ENCODE data around the gene SLC36A1. TPM values are rescaled to one million over a fixed set of nuclear protein-coding genes. Genes with fewer than 3 reads are reported as not detected.
A peak's percentile ranks its signal among the peaks of the same experiment; 100 is the strongest.

SLC36A1 gene
- polyA plus RNA-seq, 1 experiment, result 26.0 TPM

DNA sequence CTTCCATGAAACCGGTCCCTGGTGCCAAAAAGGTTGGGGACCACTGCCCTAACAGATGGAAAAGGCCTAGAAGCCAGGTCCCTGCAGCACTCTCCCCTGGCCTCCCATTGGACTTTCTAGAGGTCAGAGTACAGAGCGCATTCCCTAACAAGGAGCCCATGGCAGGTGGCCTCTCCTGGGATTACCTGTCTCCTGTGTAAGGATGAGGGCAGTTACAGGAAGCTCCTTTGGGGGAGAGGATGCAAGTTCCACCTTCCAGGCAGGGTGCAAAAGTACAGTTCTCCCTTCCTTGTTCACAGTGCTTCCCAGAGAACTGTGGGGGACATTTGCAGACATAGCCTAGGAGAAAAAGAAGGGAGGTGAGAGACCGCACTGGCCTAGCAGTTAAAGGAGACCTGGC is 62.4 kb downstream of the SLC36A1 start:
- TF ChIP-seq, protein P1, sequence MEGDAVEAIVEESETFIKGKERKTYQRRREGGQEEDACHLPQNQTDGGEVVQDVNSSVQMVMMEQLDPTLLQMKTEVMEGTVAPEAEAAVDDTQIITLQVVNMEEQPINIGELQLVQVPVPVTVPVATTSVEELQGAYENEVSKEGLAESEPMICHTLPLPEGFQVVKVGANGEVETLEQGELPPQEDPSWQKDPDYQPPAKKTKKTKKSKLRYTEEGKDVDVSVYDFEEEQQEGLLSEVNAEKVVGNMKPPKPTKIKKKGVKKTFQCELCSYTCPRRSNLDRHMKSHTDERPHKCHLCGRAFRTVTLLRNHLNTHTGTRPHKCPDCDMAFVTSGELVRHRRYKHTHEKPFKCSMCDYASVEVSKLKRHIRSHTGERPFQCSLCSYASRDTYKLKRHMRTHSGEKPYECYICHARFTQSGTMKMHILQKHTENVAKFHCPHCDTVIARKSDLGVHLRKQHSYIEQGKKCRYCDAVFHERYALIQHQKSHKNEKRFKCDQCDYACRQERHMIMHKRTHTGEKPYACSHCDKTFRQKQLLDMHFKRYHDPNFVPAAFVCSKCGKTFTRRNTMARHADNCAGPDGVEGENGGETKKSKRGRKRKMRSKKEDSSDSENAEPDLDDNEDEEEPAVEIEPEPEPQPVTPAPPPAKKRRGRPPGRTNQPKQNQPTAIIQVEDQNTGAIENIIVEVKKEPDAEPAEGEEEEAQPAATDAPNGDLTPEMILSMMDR (IDR thresholded peaks at IDR 0.05; ENCODE audit: insufficient read depth, low read depth, low read length), result no peak
- Histone ChIP-seq H3K36me3 (ENCODE audit: control insufficient read depth, insufficient read depth, low read length) (no peaks in the 10 kb centered on the region), H3K4me3 (ENCODE audit: low read depth, low read length) (no peak overlapping the region), H3K27me3 (ENCODE audit: control insufficient read depth, insufficient read depth, low read length) (no peaks in the 10 kb centered on the region)
- no peak for DNase-seq (ENCODE audit: low read depth)
- CTCF ChIA-PET, result interaction anchor here (0.6 to 3.9 kb wide), 5 partner anchors 14 to 194 kb away, joined by 3 to 16 read pairs (median 4); no protein-coding TSS in a partner anchor
- POLR2A ChIA-PET, result interaction anchor here (0.6 kb wide), 1 partner anchor 149 kb away, joined by 5 read pairs; no protein-coding TSS in a partner anchor

DNA sequence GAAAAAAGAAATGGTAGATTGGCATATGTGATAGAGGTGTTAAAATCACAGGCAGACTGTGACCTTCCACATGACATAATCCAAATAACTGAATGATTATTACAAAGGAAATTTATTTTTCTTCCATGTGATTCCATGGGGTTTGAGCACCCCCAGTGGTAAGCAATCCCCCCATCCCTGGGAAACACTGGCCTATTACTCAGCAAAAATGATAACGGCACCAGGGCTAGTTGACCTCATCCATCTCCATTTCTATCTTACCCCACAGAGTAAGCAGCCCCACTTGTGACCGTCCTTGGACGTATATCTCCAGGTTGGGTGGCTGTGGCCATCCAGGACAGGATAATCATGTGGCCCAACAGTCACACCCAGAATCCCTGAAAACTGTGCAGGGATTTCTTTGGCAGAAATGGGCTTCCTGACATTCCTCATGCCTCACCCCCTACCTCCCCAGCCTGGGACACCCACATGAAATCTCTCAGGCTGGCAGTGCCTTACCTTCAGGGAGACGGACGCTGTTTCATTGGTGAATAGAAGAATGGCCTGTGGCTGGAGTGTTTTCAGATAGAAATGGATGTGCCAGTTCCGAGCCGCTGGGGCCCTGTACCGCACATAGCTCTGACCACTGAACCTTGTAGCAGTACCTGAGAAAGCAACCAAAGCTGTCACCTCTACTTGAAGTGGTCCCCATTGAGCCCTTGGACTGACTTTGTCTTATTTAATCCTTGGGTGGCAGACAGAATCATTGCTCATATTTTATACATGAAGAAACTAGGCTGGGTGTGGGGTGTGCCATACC is 69.9 kb downstream of the SLC36A1 start:
- no peak for DNase-seq (ENCODE audit: low read depth)
- Histone ChIP-seq H3K36me3 (ENCODE audit: control insufficient read depth, insufficient read depth, low read length) (no peaks in the 10 kb centered on the region), H3K4me3 (ENCODE audit: low read depth, low read length) (no peak overlapping the region), H3K27me3 (ENCODE audit: control insufficient read depth, insufficient read depth, low read length) (no peaks in the 10 kb centered on the region)
- TF ChIP-seq, protein P1 (IDR thresholded peaks at IDR 0.05; ENCODE audit: insufficient read depth, low read depth, low read length), result no peak
- ChIA-PET CTCF (interaction anchor here (4.6 kb wide), 1 partner anchor 135 kb away, joined by 26 read pairs; no protein-coding TSS in a partner anchor), POLR2A (no interaction called here)

DNA sequence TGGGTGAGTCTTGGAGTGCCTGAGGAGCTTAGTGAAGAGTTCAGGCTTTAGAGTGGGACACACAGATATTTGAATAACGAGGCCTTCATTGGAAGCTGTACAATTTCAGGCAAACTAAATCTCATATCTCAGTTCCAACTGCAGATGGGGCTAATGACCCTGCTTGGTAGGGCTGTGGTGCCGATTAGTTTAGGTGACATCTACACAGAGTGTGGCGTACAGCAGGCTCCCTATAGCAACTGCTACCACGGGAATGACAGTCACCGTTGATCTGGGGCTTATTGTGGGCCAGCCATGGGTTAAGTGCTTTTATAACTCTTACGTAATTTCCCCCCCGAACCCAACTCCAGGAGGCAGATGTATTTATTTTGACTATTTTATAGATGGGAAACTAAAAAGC is 72.9 kb downstream of the SLC36A1 start:
- DNase-seq (ENCODE audit: low read depth), result no peak
- TF ChIP-seq, protein P1 (IDR thresholded peaks at IDR 0.05; ENCODE audit: insufficient read depth, low read depth, low read length), result no peak
- ChIA-PET CTCF (interaction anchor here (0.6 to 4.6 kb wide), 11 partner anchors 10 to 204 kb away, joined by 3 to 26 read pairs (median 3); no protein-coding TSS in a partner anchor), POLR2A (interaction anchor here (0.6 kb wide), 1 partner anchor 79 kb away, joined by 3 read pairs; no protein-coding TSS in a partner anchor)
- Histone ChIP-seq H3K36me3 (ENCODE audit: control insufficient read depth, insufficient read depth, low read length) (no peaks in the 10 kb centered on the region), H3K4me3 (ENCODE audit: low read depth, low read length) (no peak overlapping the region), H3K27me3 (ENCODE audit: control insufficient read depth, insufficient read depth, low read length) (no peaks in the 10 kb centered on the region)

DNA sequence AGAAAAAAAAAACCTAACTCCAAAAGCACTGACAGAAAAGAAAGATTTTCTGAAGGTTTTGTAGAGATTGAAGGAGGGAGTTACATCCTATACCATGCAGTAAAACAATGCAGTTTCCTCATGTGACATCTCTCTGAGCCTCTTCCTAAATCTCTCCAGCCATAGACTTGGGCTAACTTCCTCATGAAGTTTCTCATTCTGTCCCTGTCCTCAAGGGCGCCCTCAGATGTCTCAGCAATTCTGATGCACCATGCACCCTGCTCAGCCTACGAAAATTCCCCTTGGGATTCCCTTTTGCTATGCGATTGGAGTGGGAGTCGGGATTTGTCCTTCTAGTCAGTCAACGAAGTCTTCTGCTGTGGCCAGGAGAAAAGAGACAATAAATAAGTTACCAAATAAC is 74.8 kb downstream of the SLC36A1 start:
- CTCF ChIA-PET, result interaction anchor here (1.7 to 2.2 kb wide), 2 partner anchors 12 to 130 kb away, joined by 15 to 16 read pairs; no protein-coding TSS in a partner anchor
- Histone ChIP-seq H3K27me3 (ENCODE audit: control insufficient read depth, insufficient read depth, low read length) (no peaks in the 10 kb centered on the region), H3K36me3 (ENCODE audit: control insufficient read depth, insufficient read depth, low read length) (no peaks in the 10 kb centered on the region), H3K4me3 (ENCODE audit: low read depth, low read length) (no peak overlapping the region)
- no peak for DNase-seq (ENCODE audit: low read depth)
- POLR2A ChIA-PET, result no interaction called here
- TF ChIP-seq, protein P1 (IDR thresholded peaks at IDR 0.05; ENCODE audit: insufficient read depth, low read depth, low read length), result no peak

DNA sequence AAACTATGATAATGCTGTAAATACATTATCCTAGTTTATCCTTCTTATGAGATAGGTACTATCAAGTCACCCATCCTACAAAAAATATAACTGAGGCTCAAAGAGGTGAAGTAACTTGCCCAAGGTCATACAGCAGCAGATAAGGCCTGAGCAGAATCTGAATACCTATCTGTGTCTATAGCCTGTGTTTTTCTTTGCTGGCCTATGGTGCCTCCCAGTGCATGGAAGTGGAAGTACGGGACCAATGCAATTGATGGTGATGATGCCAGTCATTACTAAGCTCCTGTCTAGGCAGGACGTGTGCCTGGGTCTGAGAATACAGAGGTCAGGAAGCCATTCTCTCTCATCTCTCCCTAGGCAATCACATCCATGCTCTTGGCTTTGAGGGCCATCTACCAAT is 75.9 kb downstream of the SLC36A1 start:
- Histone ChIP-seq H3K36me3 (ENCODE audit: control insufficient read depth, insufficient read depth, low read length) (no peaks in the 10 kb centered on the region), H3K27me3 (ENCODE audit: control insufficient read depth, insufficient read depth, low read length) (no peaks in the 10 kb centered on the region), H3K4me3 (ENCODE audit: low read depth, low read length) (no peak overlapping the region)
- POLR2A ChIA-PET, result no interaction called here
- no peak for DNase-seq (ENCODE audit: low read depth)
- CTCF ChIA-PET, result interaction anchor here (0.7 to 2.2 kb wide), 18 partner anchors 9 to 220 kb away, joined by 3 to 16 read pairs (median 4); partner anchors contain the start of gene SLC36A1
- TF ChIP-seq, protein P1 (IDR thresholded peaks at IDR 0.05; ENCODE audit: insufficient read depth, low read depth, low read length), result peak; percentile 65
